Measurements from ENCODE around the gene MYLK4.

The MYLK4 gene

DNA sequence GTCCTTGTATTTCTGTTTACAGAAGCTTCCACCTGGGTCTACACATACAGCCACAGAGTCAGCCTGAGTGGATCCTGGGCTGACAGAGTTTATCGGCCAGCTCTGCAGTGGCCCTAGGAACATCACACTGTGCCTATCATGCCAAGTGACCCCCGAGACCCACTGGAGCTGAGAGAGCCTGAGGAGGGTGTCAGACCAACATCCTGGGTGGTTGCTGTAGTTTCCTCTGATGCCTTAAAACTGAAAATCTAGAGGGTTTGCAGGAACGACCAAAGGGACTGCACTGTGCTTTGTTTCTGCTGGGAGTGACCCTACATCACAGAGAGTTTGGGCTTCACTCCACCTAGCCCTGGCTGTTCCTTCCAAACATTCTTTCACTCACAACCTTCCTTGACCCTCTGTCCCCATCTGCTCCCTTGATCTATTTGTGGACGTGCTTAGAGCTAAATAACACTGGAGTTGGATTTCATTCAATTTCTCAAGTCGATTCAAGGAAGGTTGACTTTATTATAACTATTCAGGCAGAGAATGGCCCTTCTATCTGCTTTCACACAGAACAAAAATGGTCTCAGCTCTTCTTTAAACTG is 18.1 kb downstream of the MYLK4 start:
- DNase-seq: no peak

DNA sequence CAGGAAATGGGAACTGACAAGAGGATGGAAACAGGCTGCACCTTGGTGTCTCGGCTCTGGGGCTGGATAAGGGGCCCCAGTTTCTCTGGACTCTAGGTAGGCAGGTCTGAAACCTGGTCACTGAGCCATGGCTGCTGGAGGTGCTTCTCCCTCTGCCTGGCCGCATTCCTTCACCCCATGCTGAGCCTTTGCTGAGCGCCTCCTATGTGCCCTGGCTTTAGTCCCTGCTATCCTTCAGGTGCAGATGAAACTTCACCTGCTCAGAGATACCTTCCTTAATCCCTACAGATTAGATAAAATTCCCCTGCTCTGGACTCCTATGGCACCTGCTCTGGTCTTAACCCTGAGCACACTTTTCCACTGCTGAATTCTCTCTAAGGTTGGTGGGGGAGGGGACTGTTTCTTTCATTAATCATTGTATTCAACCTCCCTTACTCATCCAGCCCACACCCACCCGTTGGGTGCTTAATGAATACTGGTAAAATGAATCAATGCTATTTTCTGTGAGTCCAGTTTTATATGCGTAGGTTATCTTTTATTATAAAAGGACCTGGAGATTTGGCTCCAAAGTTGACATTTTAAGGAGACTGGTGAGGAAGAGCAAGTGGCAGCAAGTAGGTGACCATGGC is 19.3 kb downstream of the MYLK4 start:
- no peak for DNase-seq

DNA sequence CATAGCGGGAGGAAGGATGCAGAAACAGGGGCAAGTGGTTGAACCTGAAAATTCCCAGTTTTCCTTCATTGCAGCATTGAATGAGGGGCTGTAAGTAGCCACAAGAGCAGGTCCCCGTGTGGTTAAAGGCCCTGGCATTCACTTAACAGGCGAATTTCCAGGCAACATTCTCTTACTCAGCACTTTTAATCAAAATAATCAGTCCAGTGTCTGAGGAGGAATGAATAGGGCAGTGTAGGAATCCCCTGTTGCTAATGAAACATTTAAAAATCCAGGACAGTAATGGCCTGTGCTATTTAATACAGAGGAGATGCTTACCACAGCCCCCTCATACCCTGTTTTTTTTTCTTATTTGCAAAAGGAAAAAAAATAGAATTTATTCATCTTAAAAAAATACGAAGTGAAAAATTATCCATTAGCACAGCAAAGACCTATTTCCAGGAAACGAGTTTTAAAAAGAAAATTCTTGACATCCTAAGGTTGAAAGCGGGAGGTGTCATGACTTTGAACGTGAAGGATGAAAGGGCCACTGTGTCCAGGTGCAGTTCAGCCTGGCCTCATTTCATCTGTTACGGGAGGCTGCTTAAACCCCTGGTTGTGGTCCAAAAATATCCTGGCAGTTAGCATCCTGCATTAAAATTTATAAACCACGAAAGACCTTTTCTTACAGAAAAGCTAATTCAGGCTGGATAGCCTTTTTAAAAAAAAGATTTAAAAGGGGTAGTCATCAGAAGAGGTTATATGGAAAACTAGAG is 20.2 kb downstream of the MYLK4 start:
- no peak for DNase-seq

DNA sequence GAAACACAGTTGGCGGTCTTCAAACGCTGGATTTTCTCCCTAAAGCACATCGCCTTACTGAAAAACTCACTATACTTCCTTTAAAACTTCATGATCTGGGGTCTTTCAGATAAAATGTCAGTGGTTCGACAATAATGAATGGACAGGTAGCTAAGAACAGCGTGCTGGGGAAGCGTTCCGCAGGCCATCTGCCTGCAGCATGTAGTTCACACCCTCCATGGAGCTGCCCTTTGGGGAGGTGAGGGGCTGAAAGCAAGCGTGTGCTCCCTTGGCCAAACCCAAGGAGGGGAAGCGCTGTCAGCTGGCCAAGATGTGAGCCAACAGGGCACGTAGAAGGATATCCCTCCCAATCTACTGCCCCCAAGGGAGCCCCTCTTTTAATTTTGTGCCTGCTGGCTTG is 20.8 kb downstream of the MYLK4 start:
- no peak for DNase-seq

DNA sequence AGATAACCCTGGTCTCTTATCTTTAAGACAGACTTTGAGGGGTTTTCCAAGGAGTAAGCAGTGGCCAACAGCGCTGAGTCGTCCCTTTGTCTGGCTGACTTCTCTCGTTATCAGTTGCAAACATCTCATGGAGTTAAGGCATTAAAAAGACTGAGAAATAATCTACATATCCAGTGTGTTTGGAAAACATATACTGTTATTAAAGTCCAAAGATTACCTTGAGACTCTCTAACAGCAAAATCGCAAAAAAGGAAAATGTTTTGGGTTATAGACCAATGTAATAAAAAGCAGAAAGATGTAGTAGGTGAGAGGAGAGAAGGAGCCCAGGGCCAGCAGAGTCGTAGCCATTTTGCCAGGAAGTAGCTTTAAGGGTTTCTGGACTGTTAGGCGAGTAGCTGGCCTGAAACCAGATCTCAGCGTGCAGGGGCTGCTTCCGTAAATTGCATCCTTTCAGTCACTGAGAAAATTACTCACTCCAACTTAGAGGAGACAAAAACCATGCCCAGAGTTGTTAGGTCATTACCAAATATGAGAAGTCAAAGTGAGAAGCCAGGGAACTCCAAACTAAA is 24.6 kb downstream of the MYLK4 start:
- no peak for DNase-seq

DNA sequence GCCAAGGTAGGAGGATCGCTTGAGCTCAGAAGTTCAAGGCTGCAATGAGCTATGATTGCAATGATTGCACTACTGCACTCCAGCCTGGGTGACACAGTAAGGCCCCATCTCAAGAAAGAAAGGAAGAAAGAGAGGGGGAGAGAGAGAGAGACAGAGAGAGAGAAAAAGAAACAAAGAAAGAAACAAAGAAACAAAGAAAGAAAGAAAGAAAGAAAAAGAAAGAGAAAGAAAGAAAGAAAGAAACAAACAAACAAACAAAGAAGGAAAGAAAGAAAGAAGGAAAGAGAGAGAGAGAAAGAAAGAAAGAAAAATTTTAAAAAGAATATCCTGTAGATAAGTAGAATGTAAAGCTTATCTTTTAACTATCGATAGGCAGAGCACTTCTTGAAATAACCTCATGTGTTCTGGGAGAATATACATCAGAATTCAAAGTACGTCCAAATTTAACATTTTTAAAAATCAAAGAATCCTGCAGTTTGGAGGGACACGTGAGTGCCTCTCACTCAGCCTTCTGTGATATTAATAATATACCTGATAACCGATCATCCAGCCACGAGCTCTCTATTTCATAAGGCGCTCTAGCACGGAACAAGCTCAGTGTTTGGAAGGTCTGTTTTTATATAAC is 25.2 kb downstream of the MYLK4 start:
- DNase-seq: no peak

DNA sequence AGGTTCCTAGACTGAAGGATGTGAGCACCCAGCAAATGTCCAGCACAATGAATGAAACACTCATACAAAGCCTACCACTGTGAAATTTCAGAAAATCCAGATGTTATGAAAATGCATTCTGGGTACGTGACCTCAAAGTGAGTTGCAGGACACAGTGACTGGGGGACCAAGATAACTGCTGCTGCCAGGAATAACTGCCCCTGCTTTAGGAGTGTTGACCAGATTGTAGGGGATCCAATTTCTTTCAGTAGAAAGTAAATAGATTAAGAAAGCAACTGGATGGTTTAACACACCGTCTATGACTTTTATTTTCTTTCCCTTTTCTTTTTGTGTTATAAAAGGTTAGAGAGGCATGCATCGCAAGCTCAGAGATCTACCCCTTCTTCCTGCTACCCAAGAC is 29.5 kb downstream of the MYLK4 start:
- DNase-seq: no peak

DNA sequence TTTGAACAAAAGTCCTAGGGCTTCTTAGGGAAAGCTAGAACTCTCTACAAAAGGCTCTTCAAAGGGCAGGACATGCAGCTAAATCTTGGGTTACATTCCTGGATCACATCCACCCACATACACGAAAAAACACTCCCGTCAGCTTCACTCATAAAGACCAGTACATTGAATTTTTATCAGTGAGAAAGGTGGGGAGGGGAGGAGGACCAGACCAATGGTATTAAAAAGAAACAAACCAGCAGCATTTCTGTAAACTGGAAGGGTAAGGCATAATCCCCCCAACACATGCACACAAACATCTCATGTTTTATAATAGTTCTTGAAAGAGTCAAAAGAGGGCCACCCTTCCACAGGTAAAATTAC is 31.6 kb downstream of the MYLK4 start:
- no peak for DNase-seq

DNA sequence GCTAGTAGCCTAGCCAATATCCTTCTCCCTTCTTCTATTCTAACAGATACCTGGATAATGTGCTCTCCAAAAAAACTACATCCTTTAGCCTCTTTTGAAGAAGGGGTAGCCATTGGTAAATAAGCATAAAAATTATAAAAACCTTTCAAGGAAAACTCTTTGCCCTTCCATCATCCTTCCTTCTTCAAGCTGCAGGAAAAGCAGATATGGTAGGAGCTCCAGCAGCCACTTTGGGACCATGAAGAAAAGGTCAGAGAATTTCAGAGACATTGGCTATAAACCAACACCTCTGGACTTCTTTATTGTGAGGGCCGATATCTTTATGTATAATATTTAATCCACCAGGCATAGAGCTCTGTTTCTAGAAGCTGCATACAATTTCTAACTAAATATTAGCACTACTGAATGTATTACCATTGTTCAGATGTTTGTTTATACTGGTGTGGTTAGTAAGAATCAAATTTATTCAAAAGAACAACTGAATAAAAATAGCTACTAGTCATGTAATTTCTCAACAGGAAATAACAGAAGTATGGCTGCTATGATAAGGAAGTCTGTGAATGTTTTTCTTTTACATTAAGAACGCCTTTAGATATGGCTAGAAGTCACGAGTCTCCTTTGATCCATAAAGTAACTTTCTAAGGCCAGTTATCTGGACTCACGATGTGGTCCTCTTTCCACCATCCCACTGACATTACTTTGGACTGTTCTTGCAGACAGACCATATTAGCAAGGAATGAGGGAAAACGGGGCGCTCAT is 32.2 kb downstream of the MYLK4 start:
- no peak for DNase-seq

DNA sequence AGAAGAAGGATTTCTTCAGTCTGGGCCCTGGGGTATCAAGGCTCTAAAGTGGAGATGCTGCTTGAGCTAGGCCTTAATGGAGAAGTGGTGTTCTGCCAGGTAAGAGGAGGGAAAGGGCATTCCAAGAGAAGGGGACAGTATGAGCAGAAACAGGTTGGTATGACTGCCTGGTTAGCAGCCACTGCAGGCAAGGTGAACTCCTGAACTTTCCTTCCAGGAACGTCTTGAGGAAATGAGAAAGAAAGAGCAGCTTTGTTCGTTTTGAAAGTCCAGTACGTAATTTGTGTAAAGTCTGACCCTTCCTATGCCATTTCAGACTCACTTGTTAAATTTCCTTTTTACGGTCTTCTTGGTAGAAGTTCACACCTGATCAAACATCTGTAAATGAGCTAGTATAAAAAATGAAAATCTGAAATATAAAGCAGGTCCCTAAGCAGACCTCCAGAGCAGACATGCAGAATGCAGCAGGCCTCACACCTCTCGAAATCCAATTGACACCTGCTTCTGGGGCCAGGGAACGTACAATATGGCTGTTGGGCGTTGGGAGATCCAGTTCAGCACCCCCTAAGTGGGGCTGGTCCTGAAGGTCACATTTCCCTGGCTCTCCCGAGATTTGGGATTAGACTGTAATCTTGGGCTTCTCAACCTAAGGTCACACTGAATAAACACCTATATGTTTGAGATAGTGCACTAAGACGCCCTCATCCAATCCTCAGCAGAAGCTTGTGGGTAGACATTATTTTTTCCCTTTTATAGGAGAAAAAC is 33.6 kb downstream of the MYLK4 start:
- no peak for DNase-seq

DNA sequence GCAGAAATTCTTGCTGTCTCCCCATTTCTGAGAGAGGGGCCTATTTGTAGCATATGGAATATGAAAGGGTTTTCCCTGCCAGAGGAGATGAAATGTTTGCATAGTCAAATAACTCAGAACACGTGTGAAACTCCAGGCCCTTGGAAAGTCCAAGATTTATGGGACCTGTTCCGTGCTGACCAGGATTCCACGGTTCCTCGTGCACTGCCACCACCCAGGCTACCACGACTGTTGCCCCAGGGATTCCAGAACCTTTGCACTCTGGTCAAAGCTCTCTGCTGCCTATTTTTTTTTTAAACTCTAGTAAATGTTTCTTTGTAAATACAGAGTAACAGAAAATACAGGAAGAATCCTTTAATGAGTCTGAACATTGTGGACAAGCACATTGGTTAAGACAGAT is 35.0 kb downstream of the MYLK4 start:
- DNase-seq: no peak

DNA sequence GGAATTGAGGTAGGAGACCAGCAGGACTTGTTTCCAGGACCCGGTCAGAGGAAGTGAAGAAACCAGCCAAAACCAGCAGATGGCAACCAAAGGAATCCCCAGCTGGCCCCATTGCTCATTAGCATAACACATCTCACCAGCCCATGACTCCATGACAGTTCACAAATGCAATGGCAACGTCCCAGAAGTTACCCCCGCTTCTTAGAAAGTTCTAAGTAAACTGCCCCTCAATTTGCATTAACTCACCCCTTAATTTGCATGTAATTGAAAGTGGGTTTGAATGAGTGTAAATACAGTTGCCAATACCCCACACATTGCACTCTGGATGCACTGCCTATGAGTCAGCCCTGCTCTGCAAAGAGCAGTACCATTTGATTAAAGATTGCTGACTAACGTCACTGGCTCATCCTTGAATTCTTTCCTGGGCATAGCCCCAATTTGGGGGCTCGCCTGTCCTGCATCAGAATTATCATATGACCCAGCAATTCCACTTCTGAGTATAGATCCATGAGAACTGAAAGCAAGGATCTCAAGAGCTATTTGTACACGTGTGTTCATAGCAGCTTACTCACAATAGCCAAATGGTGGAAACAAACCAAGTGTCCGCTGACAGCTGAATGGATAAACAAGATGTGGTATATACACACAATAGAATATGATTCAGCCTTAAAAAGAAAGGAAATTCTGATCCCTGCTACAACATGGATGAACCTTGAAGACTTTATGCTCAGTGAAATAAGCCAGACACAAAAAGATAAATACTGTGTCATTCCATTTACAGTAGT is 36.4 kb downstream of the MYLK4 start:
- no peak for DNase-seq

DNA sequence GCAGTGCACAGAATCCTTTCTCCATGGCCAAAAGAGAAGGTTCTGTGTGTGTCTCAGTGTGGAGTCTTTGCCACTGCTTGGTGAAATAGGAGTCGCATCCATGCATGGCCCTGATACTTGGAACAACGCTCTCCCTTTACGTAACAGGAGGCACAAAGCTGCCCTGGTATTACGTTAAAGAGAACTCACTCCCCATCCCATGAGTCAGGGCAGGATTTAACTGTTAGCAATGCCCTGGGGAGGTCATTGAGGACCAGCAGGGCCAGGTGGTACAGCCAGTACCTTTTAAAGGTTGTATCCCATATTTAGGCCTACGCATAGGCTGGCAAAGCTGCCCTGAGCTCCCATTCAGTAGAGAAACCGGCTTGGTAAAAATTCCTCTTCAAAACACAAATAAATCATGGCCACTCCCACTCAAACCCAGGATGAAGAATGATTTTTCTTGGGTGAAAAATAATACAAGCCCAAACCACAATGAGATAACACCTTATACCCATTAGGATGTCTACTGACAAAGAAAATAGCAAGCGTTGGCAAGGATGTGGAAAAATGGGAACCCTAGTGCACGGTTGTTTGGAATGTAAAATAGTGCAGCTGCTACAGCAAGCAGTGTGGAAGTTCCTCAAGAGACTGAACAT is 37.1 kb downstream of the MYLK4 start:
- DNase-seq: no peak

DNA sequence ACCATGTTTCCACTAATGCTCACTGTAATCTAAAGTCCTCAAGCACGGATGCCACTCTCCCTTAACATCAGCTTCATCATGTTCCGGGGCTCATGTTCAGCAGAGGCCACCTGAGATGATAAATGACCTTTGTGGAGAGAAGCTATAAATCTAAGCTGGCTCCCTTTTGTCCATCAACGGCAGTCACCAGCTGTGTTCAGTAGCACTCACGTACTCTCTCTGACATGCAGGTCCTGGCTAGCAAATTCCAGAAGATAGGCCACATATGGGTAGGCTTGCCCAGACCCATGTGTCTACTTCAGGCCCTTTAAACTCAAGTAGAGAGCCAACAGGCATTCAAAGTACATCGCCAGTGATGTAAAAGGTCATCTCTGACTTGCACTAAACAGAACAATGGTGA is 38.6 kb downstream of the MYLK4 start:
- DNase-seq: no peak

DNA sequence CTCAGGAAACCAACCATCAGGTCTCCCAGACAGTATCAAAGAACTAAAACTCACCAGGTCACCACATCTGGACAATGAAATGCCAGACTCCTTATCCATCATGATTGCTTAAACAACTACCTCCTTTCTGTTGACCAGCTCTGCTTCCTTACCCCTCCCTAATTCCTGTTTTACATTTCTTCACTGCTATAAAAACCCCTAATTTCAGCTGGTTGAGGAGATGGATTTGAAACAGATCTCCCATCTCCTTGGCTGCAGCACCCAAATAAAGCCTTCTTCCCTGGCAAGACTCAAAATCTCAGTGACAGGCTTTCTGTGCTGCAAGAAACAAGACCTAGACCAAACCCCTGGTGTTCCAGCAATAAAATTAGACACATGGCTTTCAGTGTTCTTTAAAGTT is 40.3 kb downstream of the MYLK4 start:
- DNase-seq: no peak

DNA sequence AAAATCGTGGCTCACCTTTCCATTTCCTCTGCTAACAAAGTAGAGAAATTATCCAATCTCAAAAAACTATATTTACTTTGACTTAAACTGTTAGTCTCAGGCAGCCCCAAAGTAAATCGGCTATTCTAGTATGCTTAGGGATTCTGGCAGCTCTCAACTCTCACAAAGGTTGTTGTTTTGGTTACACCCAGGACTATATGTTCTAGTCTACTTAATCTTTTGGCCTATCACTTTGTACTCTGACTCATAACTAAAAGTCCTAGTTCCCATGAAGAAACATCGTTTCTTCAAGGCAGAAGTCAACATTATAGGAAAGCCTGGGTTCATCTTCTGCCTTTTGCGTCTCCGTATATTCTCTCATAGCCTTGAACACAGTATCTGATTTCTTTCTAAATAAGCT is 42.3 kb downstream of the MYLK4 start:
- no peak for DNase-seq

DNA sequence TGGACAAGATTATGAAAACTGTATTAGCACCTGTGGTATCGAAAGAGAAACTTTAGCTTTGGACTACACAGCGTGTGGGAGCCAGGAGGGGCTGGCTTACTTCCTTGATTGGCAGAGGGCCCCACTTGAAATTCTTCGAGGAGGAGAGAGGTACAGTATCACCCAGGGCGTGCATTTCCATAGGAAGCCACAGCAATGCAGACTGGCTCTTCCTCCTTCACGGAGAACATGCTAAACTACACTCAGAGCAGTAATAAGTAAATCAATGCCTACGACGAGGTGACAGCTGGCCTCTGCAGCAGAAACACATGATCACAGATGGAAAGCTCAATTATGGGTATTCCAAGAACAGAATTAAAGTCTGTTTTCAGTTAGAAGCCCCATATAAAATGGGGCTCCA is 44.2 kb downstream of the MYLK4 start:
- no peak for DNase-seq

DNA sequence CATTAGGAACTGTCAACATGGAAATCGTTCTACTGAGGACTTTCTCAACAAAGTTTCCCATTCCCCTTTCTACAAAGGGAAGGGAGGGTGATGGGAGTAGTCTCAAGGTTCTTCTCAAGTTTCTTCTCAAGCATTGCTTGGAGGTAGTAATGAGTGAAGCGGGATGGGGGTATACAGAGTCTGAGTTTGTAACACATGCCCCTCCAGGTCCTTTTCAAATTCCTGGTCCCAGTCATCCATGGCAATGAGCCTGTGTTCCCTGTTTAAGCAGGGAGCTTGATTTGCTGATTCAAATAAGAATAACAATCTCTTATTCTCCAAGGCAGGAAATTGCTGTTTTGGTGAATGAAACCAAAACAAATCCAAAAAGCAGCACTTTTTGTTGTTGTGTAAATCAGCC is 45.5 kb downstream of the MYLK4 start:
- no peak for DNase-seq

DNA sequence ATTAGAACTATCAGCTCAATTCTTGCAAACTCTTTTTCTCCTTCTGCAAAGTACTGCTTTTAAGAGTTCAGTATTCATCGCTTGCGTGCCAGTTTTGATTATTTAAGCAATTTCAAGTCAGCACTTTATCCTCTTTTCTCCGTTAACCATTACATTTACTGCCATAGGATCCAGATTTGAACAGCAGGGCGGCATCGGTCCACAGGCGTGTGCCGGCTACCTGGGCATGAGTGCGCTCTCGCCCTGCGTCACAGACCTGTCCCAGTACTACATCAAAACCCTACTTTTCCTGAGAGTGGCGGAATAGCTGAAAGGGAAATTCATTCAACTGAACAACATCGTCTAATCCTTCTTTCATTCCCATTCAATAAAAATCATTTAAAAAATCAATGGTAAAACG is 53.4 kb downstream of the MYLK4 start:
- no peak for DNase-seq

DNA sequence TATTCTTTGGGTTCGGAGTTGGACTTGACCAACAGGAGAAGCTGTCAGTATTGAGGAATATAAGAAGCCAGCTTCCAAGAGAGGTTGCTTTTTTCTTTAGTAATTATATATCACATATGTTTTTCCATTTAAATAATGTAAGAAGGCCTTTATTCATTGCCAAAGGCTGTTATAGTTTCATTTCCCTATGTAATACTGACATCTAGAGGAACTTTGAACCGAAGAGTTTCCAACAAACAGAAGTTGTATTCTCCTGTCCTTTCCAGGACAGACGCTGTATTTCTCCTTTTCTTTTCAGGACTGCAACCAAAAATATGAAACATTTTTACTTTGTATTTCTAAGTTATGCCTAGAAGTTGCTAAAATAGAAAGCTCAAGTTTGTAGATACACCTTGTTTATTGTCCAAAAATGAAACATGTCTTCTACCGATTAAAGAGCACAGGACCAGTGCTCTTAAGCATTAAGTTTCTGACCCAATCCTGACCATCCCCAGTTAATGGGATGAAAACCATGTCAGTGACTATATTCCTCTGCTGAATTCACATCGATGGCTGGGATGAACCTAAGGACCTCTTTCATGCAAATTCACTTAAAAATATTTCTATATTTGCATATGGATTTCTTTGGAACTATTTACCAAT is 55.1 kb downstream of the MYLK4 start:
- no peak for DNase-seq
